ENCODE results near the gene BTBD16.

BTBD16 gene

DNA sequence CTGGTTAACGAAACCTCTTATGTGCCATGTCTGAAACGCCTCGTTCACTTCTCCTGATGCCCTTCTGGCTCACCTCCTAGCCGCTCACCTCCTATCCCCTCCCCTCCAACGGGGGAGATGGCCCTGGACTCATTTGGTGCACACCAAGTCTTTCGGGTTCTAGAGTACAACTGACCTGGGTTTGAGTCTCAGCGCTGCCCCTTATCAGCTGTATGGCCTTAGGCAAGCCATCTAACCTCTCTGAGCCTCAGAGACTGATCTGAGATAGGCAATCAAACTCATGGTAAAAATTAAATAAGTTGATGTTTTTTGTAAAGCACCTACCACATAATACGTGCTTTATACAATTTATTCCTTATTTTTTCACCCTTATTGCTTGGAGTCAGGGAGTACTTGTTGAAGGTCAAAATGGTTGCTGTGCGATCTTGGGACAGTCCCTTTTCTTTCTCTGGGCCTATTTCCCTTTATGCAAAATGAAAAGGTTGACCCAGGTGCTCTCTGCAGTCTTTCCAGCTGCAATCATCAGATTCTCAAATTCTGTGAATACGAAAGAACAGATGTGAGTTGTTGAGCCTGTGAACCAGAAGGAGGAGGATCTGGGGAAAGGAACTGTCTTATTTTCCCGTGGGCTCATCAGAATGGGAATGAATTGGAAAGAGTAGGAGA is 72.2 kb downstream of the BTBD16 start:
- no peak for DNase-seq (ENCODE audit: low read depth in 2 of 2)

DNA sequence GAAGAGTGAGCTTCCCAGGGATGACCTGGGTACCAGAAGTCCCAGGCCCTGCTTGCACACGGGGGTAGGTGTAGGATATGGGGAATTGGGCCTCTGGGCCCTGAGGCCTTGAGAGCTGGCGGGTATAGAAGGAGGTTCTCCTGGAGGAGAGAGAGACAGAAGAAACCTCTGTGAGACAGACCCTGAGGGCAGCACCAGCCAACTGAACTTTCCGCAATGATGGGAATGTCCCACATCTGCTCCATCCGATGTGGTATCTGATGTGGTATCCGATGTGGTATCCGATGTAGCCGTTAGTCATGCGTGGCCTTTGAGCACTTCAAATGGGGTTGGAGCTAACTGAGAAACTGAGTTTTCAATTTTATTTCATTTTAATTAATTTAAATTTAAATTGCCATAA is 72.8 kb downstream of the BTBD16 start:
- DNase-seq (ENCODE audit: low read depth in 2 of 2) = no peak

DNA sequence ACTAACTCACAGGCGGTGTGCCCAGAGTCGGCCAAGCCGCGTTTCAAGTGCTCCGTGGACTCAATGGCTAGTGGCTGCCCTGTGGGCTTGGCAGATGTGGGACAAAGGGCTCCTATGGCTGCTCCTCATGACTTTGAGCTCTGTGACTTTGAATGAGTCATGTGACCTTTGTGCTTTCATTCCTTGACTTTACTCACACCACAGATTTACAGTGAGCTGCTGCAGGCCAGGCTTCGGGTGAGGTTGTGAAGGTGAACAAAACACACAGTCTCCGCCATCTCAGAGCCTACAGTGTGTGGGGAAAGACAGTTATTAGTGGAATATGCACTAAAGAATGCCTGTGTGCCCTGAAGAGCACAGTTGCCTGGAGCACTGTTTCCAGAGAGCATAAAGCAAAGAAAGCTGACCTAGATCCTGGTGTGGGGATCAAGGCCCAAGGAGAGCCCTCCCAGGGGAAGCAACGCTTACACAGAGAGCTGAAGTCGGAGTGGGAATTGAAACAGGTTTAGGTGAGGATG is 73.7 kb downstream of the BTBD16 start:
- no peak for DNase-seq (ENCODE audit: low read depth in 2 of 2)

- DNase-seq (ENCODE audit: low read depth in 2 of 2) = no peak
Measured at GRCh38 chr10:122346326-122346950, 75.3 kb downstream of the BTBD16 start.

DNA sequence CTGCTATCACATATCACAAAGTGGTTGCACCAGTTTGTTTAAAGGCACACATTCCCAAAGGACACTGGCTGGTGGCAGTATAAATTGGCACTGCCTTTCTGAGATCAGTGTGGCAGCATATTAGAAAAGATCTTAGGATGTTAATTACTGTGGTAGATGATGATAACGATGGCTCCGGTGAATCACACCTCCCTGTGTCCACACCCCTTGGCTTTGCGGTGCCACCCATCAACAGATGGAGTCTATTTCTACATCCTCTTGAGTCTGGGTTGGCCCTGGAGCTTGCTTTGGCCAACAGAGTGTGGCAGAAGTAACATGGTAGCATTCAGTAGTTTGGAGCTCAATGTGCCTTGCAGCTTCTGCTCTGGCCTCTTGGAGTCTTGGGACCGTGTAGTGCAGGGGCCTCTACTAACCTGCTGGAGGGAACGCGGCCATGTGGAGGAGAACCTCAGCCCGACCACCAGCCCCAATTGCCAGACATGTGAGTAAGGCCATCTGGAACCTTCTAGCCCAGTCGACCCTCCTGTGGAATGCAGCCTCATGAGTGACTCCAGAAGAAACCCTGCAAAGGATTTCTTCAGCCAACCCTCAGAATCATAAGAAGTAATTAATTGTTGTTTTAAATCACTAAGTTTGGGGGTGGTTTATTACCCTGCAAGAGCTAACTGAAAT is 76.2 kb downstream of the BTBD16 start:
- no peak for DNase-seq (ENCODE audit: low read depth in 2 of 2)

DNA sequence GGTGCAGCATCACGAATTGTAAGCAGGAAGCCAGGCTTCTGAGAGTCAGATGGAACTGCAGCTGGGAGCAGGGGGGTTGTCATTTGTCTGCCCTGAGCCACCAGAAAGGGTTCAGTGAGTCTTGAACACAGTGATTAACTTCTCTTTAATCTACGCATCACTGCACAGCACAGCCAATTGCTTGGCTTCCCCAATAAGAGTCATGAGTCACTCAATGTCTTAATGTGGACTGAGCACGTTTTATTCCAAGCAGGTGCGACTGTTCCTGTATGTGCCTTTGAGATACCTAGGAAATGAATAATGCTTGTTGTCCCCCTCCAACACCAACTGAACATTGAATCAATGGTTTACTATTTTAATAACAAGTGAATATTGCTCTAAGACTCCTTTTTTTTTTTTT is 77.4 kb downstream of the BTBD16 start:
- no peak for DNase-seq (ENCODE audit: low read depth in 2 of 2)

DNA sequence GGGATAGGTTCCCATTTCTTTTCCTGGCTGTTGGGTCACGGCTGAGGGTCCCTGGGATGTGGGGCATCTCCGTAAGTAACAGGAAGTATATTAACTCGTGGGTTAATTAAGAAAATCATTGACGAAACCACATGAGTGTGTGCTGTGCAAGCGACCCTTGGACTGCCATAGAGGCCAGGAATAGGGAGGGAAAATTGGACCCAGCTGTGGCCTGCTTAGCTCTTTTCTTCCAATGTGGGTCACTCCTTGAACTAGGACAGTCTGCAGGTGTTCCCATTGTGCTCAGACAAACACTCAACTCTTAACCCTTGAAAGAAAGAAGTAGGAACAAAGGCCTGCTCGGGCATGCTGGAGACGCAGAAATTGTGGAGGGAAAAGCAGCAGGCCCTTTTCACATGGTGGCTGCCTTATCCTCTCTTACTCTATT is 77.9 kb downstream of the BTBD16 start:
- DNase-seq (ENCODE audit: low read depth in 2 of 2) = no peak

GRCh38 chr10:122349758-122350369 is 78.8 kb downstream of the BTBD16 start:
- DNase-seq (ENCODE audit: low read depth in 2 of 2) = no peak

GRCh38 chr10:122350893-122351292 is 79.8 kb downstream of the BTBD16 start:
- DNase-seq (ENCODE audit: low read depth in 2 of 2) = no peak

GRCh38 chr10:122352817-122353525 is 81.9 kb downstream of the BTBD16 start:
- no peak for DNase-seq (ENCODE audit: low read depth in 2 of 2)

DNA sequence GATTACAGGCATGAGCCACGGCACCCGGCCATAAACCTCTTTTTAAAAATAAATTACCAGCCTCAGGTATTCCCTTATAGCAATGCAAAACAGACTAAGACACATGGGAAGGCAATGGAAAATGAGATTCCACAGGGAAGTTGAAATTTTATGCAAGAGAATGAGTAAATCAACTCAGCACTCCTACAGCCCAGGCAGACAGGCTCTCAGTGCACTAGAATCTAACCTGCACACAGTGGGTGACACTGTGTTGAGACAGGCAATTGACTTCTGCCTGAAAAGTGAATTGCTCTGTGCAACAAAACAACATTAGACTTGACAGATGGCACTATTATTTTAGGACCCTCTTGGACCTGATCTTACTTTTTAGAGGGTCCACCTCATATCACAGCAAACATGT is 83.3 kb downstream of the BTBD16 start:
- no peak for DNase-seq (ENCODE audit: low read depth in 2 of 2)

GRCh38 chr10:122357685-122358084 is 86.6 kb downstream of the BTBD16 start:
- no peak for DNase-seq (ENCODE audit: low read depth in 2 of 2)

GRCh38 chr10:122359621-122360020 is 88.5 kb downstream of the BTBD16 start:
- no peak for DNase-seq (ENCODE audit: low read depth in 2 of 2)

GRCh38 chr10:122361046-122361445 is 90.0 kb downstream of the BTBD16 start:
- no peak for DNase-seq (ENCODE audit: low read depth in 2 of 2)

GRCh38 chr10:122362031-122362592 is 91.0 kb downstream of the BTBD16 start:
- DNase-seq (ENCODE audit: low read depth in 2 of 2) = no peak

GRCh38 chr10:122362621-122363020 is 91.5 kb downstream of the BTBD16 start:
- no peak for DNase-seq (ENCODE audit: low read depth in 2 of 2)

- DNase-seq (ENCODE audit: low read depth in 2 of 2) = no peak
Measured at GRCh38 chr10:122363311-122363710, 92.2 kb downstream of the BTBD16 start.

DNA sequence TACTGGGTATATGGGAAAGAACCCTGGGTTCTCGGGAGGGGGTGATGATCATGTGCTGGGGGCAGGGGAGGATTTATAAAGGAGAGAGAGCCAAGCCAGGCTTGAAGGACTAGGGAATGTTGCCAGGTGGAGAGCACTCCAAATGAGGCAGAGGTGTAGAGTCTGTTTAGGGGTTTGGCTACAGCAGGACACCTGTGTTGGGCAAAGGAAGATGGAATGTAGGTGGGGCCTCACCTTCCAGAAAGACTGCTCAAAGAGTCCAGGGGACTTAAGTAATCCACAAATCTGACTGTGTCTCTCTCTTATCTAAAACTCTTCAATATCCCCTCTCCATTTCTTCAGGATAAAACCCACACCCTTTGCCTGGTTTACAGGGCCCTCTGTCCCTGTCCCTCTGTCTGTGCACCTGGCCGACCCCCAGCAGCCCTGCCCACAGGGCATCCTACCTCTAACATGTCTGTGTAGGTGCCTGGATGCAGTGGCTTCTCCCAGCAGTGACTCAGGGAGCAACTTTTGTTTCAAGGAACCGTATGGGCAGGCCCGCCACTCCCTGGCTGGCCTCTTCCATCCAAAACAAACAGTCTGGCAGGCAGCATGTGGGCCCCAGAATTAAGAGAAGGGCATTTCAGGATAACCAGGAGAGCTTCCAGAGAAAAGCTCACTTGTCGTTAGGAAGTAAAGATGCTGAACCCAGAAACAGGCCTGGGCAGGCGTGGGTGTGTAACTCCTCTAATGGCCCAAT is 92.8 kb downstream of the BTBD16 start:
- DNase-seq (ENCODE audit: low read depth in 2 of 2) = no peak

DNA sequence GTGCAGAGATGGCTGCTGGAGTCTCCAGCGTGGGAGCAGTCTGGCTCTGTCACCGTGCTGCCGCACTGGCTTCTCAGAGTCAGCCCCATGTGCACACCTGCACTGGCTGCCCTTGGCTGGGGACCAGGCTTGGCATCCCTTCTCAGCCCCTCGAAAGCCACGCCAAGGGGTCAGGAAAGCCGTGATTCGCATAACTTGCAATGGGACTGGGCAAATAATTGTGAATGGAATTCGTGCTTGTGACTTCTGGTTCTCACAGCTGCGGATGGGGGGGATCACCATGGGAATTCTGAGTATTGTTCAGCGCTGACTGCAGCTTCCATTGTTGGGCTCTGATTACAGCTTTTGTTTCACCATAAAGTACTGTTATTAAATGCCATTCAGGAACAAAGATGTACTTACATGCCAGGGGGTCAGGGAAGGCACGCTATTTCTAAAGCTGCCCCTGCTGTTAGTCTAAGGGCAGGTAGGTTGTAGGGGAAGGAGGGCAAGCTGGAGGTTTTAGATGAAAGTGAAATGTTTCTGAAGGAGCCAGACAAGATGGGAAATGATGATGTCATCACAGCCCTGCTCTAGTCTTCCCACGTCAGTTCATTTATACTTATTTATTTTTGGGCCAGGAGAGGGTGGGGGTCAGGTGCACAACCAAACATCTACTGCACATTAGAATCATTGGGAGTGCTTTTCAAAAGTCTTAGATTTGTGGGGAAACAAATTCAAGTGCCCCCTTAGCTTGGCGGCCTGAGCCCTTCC is 97.6 kb downstream of the BTBD16 start:
- DNase-seq (ENCODE audit: low read depth in 2 of 2) = no peak

DNA sequence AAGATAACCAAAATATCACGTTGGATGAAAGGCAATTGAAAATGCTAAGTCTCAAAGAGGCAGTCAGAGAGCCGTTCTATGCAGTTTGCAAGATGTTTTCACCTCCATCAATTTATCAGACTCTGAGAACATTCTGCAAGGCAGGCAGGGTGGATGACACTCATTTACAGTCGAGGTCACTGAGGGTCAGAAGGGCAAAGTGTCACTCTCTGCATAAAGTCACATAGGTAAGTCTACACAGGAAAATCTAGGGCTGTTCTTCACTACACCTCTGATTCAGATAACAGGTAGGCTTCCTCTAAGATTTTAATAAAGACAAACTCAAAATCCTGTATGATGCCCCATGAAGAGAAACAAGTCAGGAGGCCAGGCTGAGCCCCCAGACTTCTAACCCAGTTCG is 102.0 kb downstream of the BTBD16 start:
- DNase-seq (ENCODE audit: low read depth in 2 of 2) = no peak

All from stimulated activated CD8-positive, alpha-beta memory T cell treated with anti-CD3 and anti-CD28 coated beads, Interleukin-7, amount 100 ng/mL, for 1 hour (primary cell).